Measurements from ENCODE around the gene SLC34A2. TPM values are rescaled to one million over a fixed set of nuclear protein-coding genes. Genes with fewer than 3 reads are reported as not detected.

Gene SLC34A2
- total and polyA plus RNA-seq, 2 of the 8 experiments (the other 6 are each of a cell fraction or from before 2014, with no cell fraction given): 2.2 to 2.9 TPM

DNA sequence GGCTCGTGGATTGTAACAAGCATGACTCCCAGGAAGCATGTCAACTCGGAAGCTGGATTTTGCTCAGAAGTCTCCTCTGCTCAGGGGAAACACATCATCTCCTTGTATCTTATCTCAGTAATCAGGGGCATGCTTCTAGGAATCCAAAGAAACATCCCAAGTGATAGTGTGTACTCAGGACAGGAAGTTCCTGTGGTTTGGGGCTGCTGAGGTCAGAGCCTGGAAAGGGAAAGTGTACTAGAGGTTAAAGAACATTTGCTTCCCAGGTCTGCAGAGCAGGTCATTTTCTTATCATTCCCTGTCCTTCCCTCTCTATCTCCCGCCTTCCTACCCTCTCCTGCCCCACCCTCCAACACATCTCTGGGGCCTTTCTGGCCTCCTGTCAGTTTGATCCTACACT is 38.8 kb downstream of the SLC34A2 start (continued):
- TF ChIP-seq JUND (IDR thresholded peaks at IDR 0.05; ENCODE audit: low read length) (no peak), ASH2L (IDR thresholded peaks at IDR 0.05; ENCODE audit: low read length) (no peak), SIN3A (conservative IDR thresholded peaks at IDR 0.05 in 1 of 2, IDR thresholded peaks at IDR 0.05 in 1 of 2; ENCODE audit: low read depth in 1 of 2, low read length in 2 of 2) (no peak), BRCA1 (IDR thresholded peaks at IDR 0.05; ENCODE audit: low read depth, low read length) (no peak), BACH1 (IDR thresholded peaks at IDR 0.05; ENCODE audit: low read length) (no peak), KDM5A (IDR thresholded peaks at IDR 0.05; ENCODE audit: low read length) (no peak), PHF8 (conservative IDR thresholded peaks at IDR 0.05; ENCODE audit: low read depth, low read length) (no peak), NRF1 (IDR thresholded peaks at IDR 0.05; ENCODE audit: low read depth, low read length) (no peak), TCF12 (IDR thresholded peaks at IDR 0.05; ENCODE audit: low read depth, low read length) (no peak)

All from H1 (cell line).